CD14-positive monocyte (primary cell): Measurements from ENCODE around the gene SNX19. TPM values are rescaled to one million over a fixed set of nuclear protein-coding genes. Genes with fewer than 3 reads are reported as not detected.

Source experiments
- DNase-seq, 3 donors: peaks; one replicate each; pipeline ENCODE4 v3.0.0-alpha.2; 2011 to 2022
- H2AFZ ChIP-seq: 2 replicates; pipeline ENCODE4 v1.6.0; 2012; ENCODE audit warnings: mild to moderate bottlenecking, low read depth, low read length, inconsistent platforms; ENCODE audit not compliant: insufficient read depth, poor library complexity, severe bottlenecking
- H3K27ac ChIP-seq, 2 donors: 1 replicate in 1 of 2; 2 replicates in 1 of 2; pipeline ENCODE4 v1.5.1; 2012 to 2013; ENCODE audit warnings: low read length in 2 of 2, control low read depth in 1 of 2, inconsistent platforms in 1 of 2, low read depth in 1 of 2, mild to moderate bottlenecking in 1 of 2
- H3K27me3 ChIP-seq, 2 donors: one replicate each; pipeline versions ENCODE4 v1.6.0 to v1.6.1; 2011 to 2013; ENCODE audit warnings: low read length in 2 of 2; ENCODE audit not compliant: control insufficient read depth in 2 of 2, insufficient read depth in 2 of 2
- H3K36me3 ChIP-seq, 2 donors: replicated peaks in 1 of 2; 1 replicate in 1 of 2; 2 replicates in 1 of 2; pipeline versions ENCODE4 v1.5.1 to v1.6.1; 2012 to 2013; ENCODE audit warnings: low read length in 2 of 2, control low read depth in 1 of 2, inconsistent platforms in 1 of 2, mild to moderate bottlenecking in 1 of 2; ENCODE audit not compliant: insufficient read depth in 2 of 2, control insufficient read depth in 1 of 2
- H3K4me1 ChIP-seq, 2 donors: 1 replicate in 1 of 2; 2 replicates in 1 of 2; pipeline versions ENCODE4 v1.5.1 to v1.6.1; 2012 to 2013; ENCODE audit warnings: low read length in 2 of 2, control low read depth in 1 of 2, inconsistent platforms in 1 of 2, mild to moderate bottlenecking in 1 of 2, moderate library complexity in 1 of 2; ENCODE audit not compliant: insufficient read depth in 2 of 2, control insufficient read depth in 1 of 2
- H3K4me2 ChIP-seq: replicated peaks from 2 replicates; pipeline ENCODE3; 2012; ENCODE audit warnings: low read length, moderate library complexity, mild to moderate bottlenecking; ENCODE audit not compliant: poor library complexity, severe bottlenecking; ENCODE audit errors: extremely low read depth
- H3K4me3 ChIP-seq, 3 experiments: fragments of 200-600 bp in 1 of 3; sonication (generic) in 1 of 3; replicated peaks in 1 of 3; 1 replicate in 2 of 3; 2 replicates in 1 of 3; pipeline ENCODE4 v1.5.1; 2011 to 2013; ENCODE audit warnings: low read length in 3 of 3, mild to moderate bottlenecking in 3 of 3, control low read depth in 2 of 3, low read depth in 2 of 3, inconsistent platforms in 1 of 3, moderate library complexity in 1 of 3
- H3K79me2 ChIP-seq: 2 replicates; pipeline ENCODE4 v1.6.0; 2012; ENCODE audit warnings: mild to moderate bottlenecking, control low read depth, inconsistent platforms, low read length, moderate library complexity; ENCODE audit not compliant: insufficient read depth
- H3K9ac ChIP-seq: 2 replicates; pipeline ENCODE4 v1.6.0; 2017; ENCODE audit warnings: low read length, mild to moderate bottlenecking; ENCODE audit not compliant: insufficient read depth, poor library complexity, severe bottlenecking
- H3K9me3 ChIP-seq, 2 donors: replicated peaks in 1 of 2; 1 replicate in 1 of 2; 2 replicates in 1 of 2; pipeline versions ENCODE4 v1.5.1 to v1.6.1; 2012 to 2013; ENCODE audit warnings: low read length in 2 of 2, control low read depth in 1 of 2; ENCODE audit not compliant: control insufficient read depth in 1 of 2, insufficient read depth in 1 of 2
- H4K20me1 ChIP-seq: 2 replicates; pipeline ENCODE4 v1.6.0; 2012; ENCODE audit warnings: mild to moderate bottlenecking, low read length, control low read depth, moderate library complexity; ENCODE audit not compliant: insufficient read depth
- H3K27ac Mint-ChIP-seq, 7 donors: one replicate each; pipeline ENCODE4 v1.8.0; 2020; ENCODE audit warnings: mild to moderate bottlenecking in 7 of 7, mixed read lengths in 7 of 7, moderate library complexity in 6 of 7, inconsistent platforms in 2 of 7
- H3K27me3 Mint-ChIP-seq, 3 donors: one replicate each; pipeline ENCODE4 v1.8.0; 2021 to 2022; ENCODE audit warnings: low read depth in 3 of 3, mild to moderate bottlenecking in 3 of 3, mixed read lengths in 3 of 3, moderate library complexity in 3 of 3, inconsistent platforms in 1 of 3
- H3K36me3 Mint-ChIP-seq, 2 donors: one replicate each; pipeline ENCODE4 v1.8.0; 2020; ENCODE audit warnings: mixed read lengths in 2 of 2, inconsistent platforms in 1 of 2, mild to moderate bottlenecking in 1 of 2
- H3K4me1 Mint-ChIP-seq: one replicate; pipeline ENCODE4 v1.8.0; 2020; ENCODE audit warnings: mild to moderate bottlenecking, mixed read lengths
- H3K4me3 Mint-ChIP-seq, 2 donors: one replicate each; pipeline ENCODE4 v1.8.0; 2020; ENCODE audit warnings: mild to moderate bottlenecking in 2 of 2, mixed read lengths in 2 of 2, moderate library complexity in 1 of 2
- H3K9me3 Mint-ChIP-seq, 7 donors: one replicate each; pipeline ENCODE4 v1.8.0; 2020 to 2022; ENCODE audit warnings: mixed read lengths in 7 of 7, mild to moderate bottlenecking in 6 of 7, moderate library complexity in 6 of 7, inconsistent platforms in 2 of 7
- CTCF ChIP-seq: fragments of 200-600 bp; IDR thresholded peaks from one replicate; pipeline ENCODE4 v1.8.0; 2022; ENCODE audit warnings: antibody characterized with exemption, mild to moderate bottlenecking
- WGBS: methylation state at CpG from one replicate; pipeline ENCODE4 v1.1.5; 2013; ENCODE audit warnings: missing lambda C conversion rate; ENCODE audit not compliant: insufficient coverage; 5-methylcytosine and 5-hydroxymethylcytosine counted together
- intact Hi-C, 2 donors: fragments of 100-400 bp; cut with micrococcal nuclease; formaldehyde crosslinking; loops; one replicate each; pipeline versions ENCODE4 v1.15.0 to v1.15.1; 2023
- polyA plus RNA-seq, 3 donors: library from polyadenylated mRNA; depleted of rRNA in 1 of 3; unstranded in 2 of 3; stranded (reverse) in 1 of 3; fragments of 300-500 nt in 2 of 3; fragments of >200 nt in 1 of 3; fragmentation: Illumina TruSeq in 2 of 3; gene quantifications; 1 replicate in 2 of 3; 2 replicates in 1 of 3; pipeline ENCODE4 v1.2.3, GENCODE V29; 2012 to 2021

SNX19 gene
- polyA plus RNA-seq, 3 donors = 13.6 to 23.3 (median 17.6) TPM

GRCh38 chr11:130872981-130873380, 43.3 kb downstream of the SNX19 start:
- H3K4me3 Mint-ChIP-seq = no peak overlapping the region
- no peaks in the 10 kb centered on the region for H3K4me1 ChIP-seq
- peak overlapping the region in 1 of 2 donors; percentile 2 for H3K27ac ChIP-seq
- no peak for DNase-seq
- H3K9me3 Mint-ChIP-seq = no peaks in the 10 kb centered on the region
- no peak overlapping the region for H3K4me2 ChIP-seq
- peaks cover 81 to 87% of the 10 kb centered on the region in 2 donors for H3K36me3 Mint-ChIP-seq
- 97% methylated on average over 4 of the region's 6 CpGs for WGBS
- no peak overlapping the region for H3K9ac ChIP-seq
- intact Hi-C loops = no loop called here
- no peak overlapping the region for H3K27ac Mint-ChIP-seq
- H3K4me3 ChIP-seq = no peak overlapping the region
- H4K20me1 ChIP-seq = no peaks in the 10 kb centered on the region
- H3K4me1 Mint-ChIP-seq = no peaks in the 10 kb centered on the region
- no peaks in the 10 kb centered on the region for H3K9me3 ChIP-seq
- no peaks in the 10 kb centered on the region for H3K27me3 ChIP-seq
- no peaks in the 10 kb centered on the region for H3K27me3 Mint-ChIP-seq
- no peak overlapping the region for H2AFZ ChIP-seq
- TF ChIP-seq CTCF = no peak
- peaks cover 63 to 93% of the 10 kb centered on the region in 2 donors for H3K36me3 ChIP-seq
- no peaks in the 10 kb centered on the region for H3K79me2 ChIP-seq

- no peaks in the 10 kb centered on the region for H3K27me3 Mint-ChIP-seq
- DNase-seq = no peak
- peaks cover 78 to 87% of the 10 kb centered on the region in 2 donors for H3K36me3 Mint-ChIP-seq
- Histone ChIP-seq H2AFZ (no peak overlapping the region), H3K27ac (peak overlapping the region in 1 of 2 donors; percentile 2), H3K9ac (no peak overlapping the region), H3K36me3 (peaks cover 58 to 91% of the 10 kb centered on the region in 2 donors), H3K79me2 (no peaks in the 10 kb centered on the region), H3K4me2 (no peak overlapping the region), H4K20me1 (no peaks in the 10 kb centered on the region), H3K4me1 (no peaks in the 10 kb centered on the region), H3K4me3 (no peak overlapping the region), H3K9me3 (no peaks in the 10 kb centered on the region), H3K27me3 (no peaks in the 10 kb centered on the region)
- no peaks in the 10 kb centered on the region for H3K4me1 Mint-ChIP-seq
- no peak overlapping the region for H3K27ac Mint-ChIP-seq
- TF ChIP-seq CTCF = no peak
- no peaks in the 10 kb centered on the region for H3K9me3 Mint-ChIP-seq
- intact Hi-C loops = no loop called here
- H3K4me3 Mint-ChIP-seq = no peak overlapping the region
- 67% methylated on average over 4 of the region's 6 CpGs for WGBS
These were observed 43.8 kb downstream of the SNX19 start for GRCh38 chr11:130872513-130872912.
